ENCODE data around the gene DSC2.
"Not testable (repeated sequence)": the region's sequence is repeated elsewhere in the genome, so short reads cannot be mapped to it uniquely, and the experiment has no call there.

The DSC2 gene

GRCh38 chr18:31043709-31044108 lies 58.5 kb downstream of the DSC2 start:
- no peak for DNase-seq (ENCODE audit: low read depth in 2 of 2)

- DNase-seq (ENCODE audit: low read depth in 2 of 2): no peak
Observed at GRCh38 chr18:31042406-31043181, 59.6 kb downstream of the DSC2 start, which contains the start of gene DSC3. DSC3 (minus strand) TSS chr18:31042742; CDS start chr18:31042660, 82 bp downstream.

- DNase-seq (ENCODE audit: low read depth in 2 of 2): no peak
Observed at GRCh38 chr18:31042084-31042405, 60.2 kb downstream of the DSC2 start.

DNA sequence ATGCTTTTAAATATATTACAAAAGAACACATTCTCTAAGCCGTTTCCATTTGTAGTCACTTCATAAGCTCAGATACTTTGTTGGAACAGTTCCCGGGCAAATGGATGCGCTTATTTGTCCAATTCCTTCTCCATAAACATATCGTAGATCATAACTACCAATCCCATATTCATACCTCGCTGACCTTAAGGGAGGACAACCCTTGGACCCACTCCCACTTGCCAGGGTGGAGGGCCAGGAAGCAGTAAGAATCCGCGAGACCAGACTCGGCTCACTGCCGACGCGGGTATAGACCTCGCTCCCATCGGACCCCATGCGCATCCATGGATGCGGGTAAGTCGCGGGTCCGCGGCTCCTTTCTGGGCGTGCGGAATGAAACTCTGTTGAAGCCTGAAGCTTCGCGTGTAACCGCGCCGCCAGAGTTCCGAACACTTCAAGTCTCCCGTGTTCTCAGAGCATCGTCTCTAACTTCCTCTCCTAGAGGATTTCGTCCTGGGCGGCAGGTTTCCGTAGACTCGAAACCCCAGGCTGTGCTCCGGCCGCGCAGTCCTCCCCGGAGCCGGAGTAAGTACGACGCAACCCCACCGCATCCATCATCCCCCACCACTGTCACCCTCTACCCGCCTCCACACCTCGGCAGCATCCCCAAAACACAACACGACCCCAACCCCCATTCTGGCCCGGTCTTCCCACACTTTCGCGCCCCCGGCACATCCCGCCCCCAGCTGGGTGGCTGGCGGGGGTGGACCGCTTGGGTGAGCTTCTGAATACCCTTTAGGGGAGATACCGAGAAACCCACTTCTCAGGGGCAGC lies 60.7 kb downstream of the DSC2 start:
- no peak for DNase-seq (ENCODE audit: low read depth in 2 of 2)

- no peak for DNase-seq (ENCODE audit: low read depth in 2 of 2)
Observed at GRCh38 chr18:31040686-31041270, 61.4 kb downstream of the DSC2 start.

GRCh38 chr18:31039426-31039825 lies 62.8 kb downstream of the DSC2 start:
- DNase-seq (ENCODE audit: low read depth in 2 of 2): no peak

DNA sequence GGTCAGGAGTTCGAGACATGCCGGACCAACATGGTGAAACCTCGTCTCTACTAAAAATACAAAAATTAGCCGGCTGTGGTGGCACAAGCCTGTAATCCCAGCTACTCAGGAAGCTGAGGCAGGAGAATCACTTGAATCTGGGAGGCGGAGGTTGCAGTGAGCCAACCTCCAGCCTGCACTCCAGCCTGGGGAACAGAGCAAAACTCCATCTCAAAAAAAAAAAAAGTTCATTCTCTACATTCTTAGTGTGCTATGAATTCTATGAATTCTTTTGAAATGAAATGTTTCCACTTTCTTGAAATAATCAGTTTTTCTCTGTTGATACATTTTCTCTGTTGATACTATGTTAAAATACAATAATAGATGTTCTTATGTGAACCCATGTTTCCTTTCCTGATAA lies 64.5 kb downstream of the DSC2 start:
- DNase-seq (ENCODE audit: low read depth in 2 of 2): not testable (repeated sequence)

- no peak for DNase-seq (ENCODE audit: low read depth in 2 of 2)
Observed at GRCh38 chr18:31034541-31034940, 67.7 kb downstream of the DSC2 start.

GRCh38 chr18:31030574-31031278 lies 71.5 kb downstream of the DSC2 start:
- DNase-seq (ENCODE audit: low read depth in 2 of 2): no peak

GRCh38 chr18:31015715-31016434 lies 86.3 kb downstream of the DSC2 start:
- DNase-seq (ENCODE audit: low read depth in 2 of 2): no peak

GRCh38 chr18:31011455-31011854 lies 90.8 kb downstream of the DSC2 start:
- not testable (repeated sequence) for DNase-seq (ENCODE audit: low read depth in 2 of 2)

- no peak for DNase-seq (ENCODE audit: low read depth in 2 of 2)
Observed at GRCh38 chr18:31010601-31011000, 91.6 kb downstream of the DSC2 start.
